ENCODE measurements around the gene APOC1. TPM values are rescaled to one million over a fixed set of nuclear protein-coding genes. Genes with fewer than 3 reads are reported as not detected.

APOC1 gene
- total and polyA plus RNA-seq, 7 donors, result 1.6 to 16.8 (median 8.0) TPM

DNA sequence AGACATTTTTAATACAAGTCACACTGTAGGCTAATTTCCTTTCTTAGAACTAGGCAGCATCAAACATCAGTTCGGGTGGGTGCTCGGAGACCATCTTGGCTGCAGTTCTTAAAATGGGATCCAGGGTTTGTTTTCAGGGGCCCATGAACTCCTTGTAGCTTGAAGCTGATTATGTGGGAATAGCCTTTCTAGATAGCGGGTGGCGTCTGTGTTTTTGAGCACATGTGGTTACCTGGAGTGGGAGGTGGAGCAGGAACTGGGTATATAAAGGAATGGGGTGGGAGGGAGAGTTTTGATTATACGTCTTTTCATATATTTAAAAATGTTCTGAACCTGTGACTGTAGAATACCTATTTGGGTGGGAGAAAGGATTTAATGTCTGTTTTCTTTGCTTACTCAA lies 53.7 kb downstream of the APOC1 start:
- intact Hi-C loops (cut with DNase I), result no loop called here
- WGBS, 3 donors, result 86 to 89% (median 87%) methylated on average over 5 of the region's 5 CpGs
- H3K4me3 ChIP-seq, result no peak overlapping the region
- no peak for ATAC-seq
- no peaks in the 10 kb centered on the region for H3K4me1 ChIP-seq
- no peaks in the 10 kb centered on the region for H3K27me3 ChIP-seq (ENCODE audit: insufficient read depth in 3 of 3, low read length in 2 of 3)
- no peak overlapping the region for H3K27ac ChIP-seq
- H3K9me3 ChIP-seq, result no peaks in the 10 kb centered on the region
- H3K36me3 ChIP-seq (ENCODE audit: insufficient read depth in 1 of 2, low read depth in 1 of 2), result peaks cover 9 to 61% of the 10 kb centered on the region in 2 donors
- TF ChIP-seq, protein P1, sequence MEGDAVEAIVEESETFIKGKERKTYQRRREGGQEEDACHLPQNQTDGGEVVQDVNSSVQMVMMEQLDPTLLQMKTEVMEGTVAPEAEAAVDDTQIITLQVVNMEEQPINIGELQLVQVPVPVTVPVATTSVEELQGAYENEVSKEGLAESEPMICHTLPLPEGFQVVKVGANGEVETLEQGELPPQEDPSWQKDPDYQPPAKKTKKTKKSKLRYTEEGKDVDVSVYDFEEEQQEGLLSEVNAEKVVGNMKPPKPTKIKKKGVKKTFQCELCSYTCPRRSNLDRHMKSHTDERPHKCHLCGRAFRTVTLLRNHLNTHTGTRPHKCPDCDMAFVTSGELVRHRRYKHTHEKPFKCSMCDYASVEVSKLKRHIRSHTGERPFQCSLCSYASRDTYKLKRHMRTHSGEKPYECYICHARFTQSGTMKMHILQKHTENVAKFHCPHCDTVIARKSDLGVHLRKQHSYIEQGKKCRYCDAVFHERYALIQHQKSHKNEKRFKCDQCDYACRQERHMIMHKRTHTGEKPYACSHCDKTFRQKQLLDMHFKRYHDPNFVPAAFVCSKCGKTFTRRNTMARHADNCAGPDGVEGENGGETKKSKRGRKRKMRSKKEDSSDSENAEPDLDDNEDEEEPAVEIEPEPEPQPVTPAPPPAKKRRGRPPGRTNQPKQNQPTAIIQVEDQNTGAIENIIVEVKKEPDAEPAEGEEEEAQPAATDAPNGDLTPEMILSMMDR (IDR thresholded peaks at IDR 0.05), result no peak
- DNase-seq, result no peak

DNA sequence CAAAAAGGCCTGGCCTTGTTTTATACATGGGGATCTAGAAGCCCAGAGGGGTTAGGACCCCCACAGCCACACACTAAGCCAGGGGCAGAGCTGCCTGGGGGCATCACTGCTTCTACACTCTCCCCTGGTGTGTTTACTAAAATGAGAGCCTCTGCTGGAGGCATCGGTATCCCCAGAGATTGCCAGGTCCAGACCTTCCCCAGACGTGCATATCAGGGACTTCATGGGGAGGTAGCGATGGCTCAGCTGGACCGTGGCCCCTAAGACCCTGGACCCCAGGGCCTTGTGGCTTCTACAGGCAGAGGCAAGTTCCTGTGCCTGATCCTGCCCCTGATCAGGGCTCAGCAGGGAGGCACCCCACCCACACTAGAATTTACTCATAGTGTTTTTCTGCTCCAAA lies 54.3 kb downstream of the APOC1 start:
- H3K36me3 ChIP-seq (ENCODE audit: insufficient read depth in 1 of 2, low read depth in 1 of 2), result peaks cover 9 to 63% of the 10 kb centered on the region in 2 donors
- TF ChIP-seq, protein P1 (IDR thresholded peaks at IDR 0.05), result no peak
- 83 to 93% (median 85%) methylated on average over 4 of the region's 4 CpGs for WGBS, 3 donors

More for the DNA sequence above, 54.3 kb downstream of the APOC1 start:
- Histone ChIP-seq H3K4me1 (no peaks in the 10 kb centered on the region), H3K27me3 (ENCODE audit: insufficient read depth in 3 of 3, low read length in 2 of 3) (no peaks in the 10 kb centered on the region), H3K4me3 (no peak overlapping the region), H3K27ac (no peak overlapping the region), H3K9me3 (no peaks in the 10 kb centered on the region)
- intact Hi-C loops (cut with DNase I), result no loop called here
- ATAC-seq (no peak), DNase-seq (no peak)

Other genes starting within 250 kb of the APOC1 start
- gene CEACAM19, start 243.1 kb upstream of the APOC1 start, total RNA-seq, result 10 to 100 TPM in 1 of 4 donors, 1 to 10 TPM in 3; 3.7 to 10.7 (median 7.5) TPM
- gene CEACAM19, start 243.1 kb upstream of the APOC1 start, polyA plus RNA-seq, result 10 to 100 TPM in 1 of 3 donors, 1 to 10 TPM in 2; 3.9 to 14.7 (median 8.6) TPM
- gene CEACAM16, start 215.5 kb upstream of the APOC1 start, total RNA-seq, result not detected
- under 1 TPM in 2 of 3 donors, not detected in 1; 0.03 to 0.08 TPM for gene CEACAM16, start 215.5 kb upstream of the APOC1 start, polyA plus RNA-seq
- 10 to 100 TPM; 13.3 to 36.4 (median 25.3) TPM for gene BCL3, start 165.9 kb upstream of the APOC1 start, total RNA-seq
- 10 to 100 TPM in 1 of 3 donors, 1 to 10 TPM in 2; 5.7 to 13.2 (median 7.8) TPM for gene BCL3, start 165.9 kb upstream of the APOC1 start, polyA plus RNA-seq
- under 1 TPM in 1 of 4 donors, not detected in 3; 0.34 TPM for gene CBLC, start 136.7 kb upstream of the APOC1 start, total RNA-seq
- under 1 TPM in 1 of 3 donors, not detected in 2; 0.08 TPM for gene CBLC, start 136.7 kb upstream of the APOC1 start, polyA plus RNA-seq
- 10 to 100 TPM; 20.0 to 44.9 (median 25.0) TPM for gene BCAM, start 105.5 kb upstream of the APOC1 start, total RNA-seq
- gene BCAM, start 105.5 kb upstream of the APOC1 start, polyA plus RNA-seq, result 10 to 100 TPM; 12.5 to 15.8 (median 15.7) TPM
- gene NECTIN2, start 68.3 kb upstream of the APOC1 start, total RNA-seq, result 10 to 100 TPM; 17.5 to 32.9 (median 24.1) TPM
- gene NECTIN2, start 68.3 kb upstream of the APOC1 start, polyA plus RNA-seq, result 10 to 100 TPM in 2 of 3 donors, 1 to 10 TPM in 1; 9.0 to 18.1 (median 11.2) TPM
- 100 to 1,000 TPM in 1 of 4 donors, 10 to 100 TPM in 3; 42.3 to 111 (median 71.4) TPM for gene TOMM40, start 23.4 kb upstream of the APOC1 start, total RNA-seq
- 100 to 1,000 TPM in 1 of 3 donors, 10 to 100 TPM in 2; 67.6 to 330 (median 69.7) TPM for gene TOMM40, start 23.4 kb upstream of the APOC1 start, polyA plus RNA-seq
- gene APOE, start 8.8 kb upstream of the APOC1 start, total RNA-seq, result 10 to 100 TPM in 3 of 4 donors, 1 to 10 TPM in 1; 7.1 to 19.0 (median 11.9) TPM
- gene APOE, start 8.8 kb upstream of the APOC1 start, polyA plus RNA-seq, result 10 to 100 TPM in 1 of 3 donors, 1 to 10 TPM in 2; 4.9 to 17.8 (median 6.8) TPM
- not detected for gene APOC4, start 27.6 kb downstream of the APOC1 start, total RNA-seq
- not detected for gene APOC4, start 27.6 kb downstream of the APOC1 start, polyA plus RNA-seq
- under 1 TPM in 1 of 4 donors, not detected in 3; 0.98 TPM for gene APOC2, start 31.4 kb downstream of the APOC1 start, total RNA-seq
- not detected for gene APOC2, start 31.4 kb downstream of the APOC1 start, polyA plus RNA-seq
- gene CLPTM1, start 40.8 kb downstream of the APOC1 start, total RNA-seq, result 10 to 100 TPM; 78.4 to 98.7 (median 84.8) TPM
- gene CLPTM1, start 40.8 kb downstream of the APOC1 start, polyA plus RNA-seq, result 100 to 1,000 TPM in 1 of 3 donors, 10 to 100 TPM in 2; 77.7 to 129 (median 98.3) TPM
- gene RELB, start 86.9 kb downstream of the APOC1 start, total RNA-seq, result 10 to 100 TPM in 3 of 4 donors, 1 to 10 TPM in 1; 6.5 to 44.0 (median 13.5) TPM
- 10 to 100 TPM; 10.3 to 14.1 (median 12.1) TPM for gene RELB, start 86.9 kb downstream of the APOC1 start, polyA plus RNA-seq
- gene CLASRP, start 124.4 kb downstream of the APOC1 start, total RNA-seq, result 10 to 100 TPM; 37.4 to 65.9 (median 47.1) TPM
- gene CLASRP, start 124.4 kb downstream of the APOC1 start, polyA plus RNA-seq, result 10 to 100 TPM; 30.8 to 34.5 (median 33.2) TPM
- under 1 TPM in 3 of 4 donors, not detected in 1; 0.34 to 0.73 (median 0.36) TPM for gene ZNF296, start 161.9 kb downstream of the APOC1 start, total RNA-seq
- gene ZNF296, start 161.9 kb downstream of the APOC1 start, polyA plus RNA-seq, result under 1 TPM; 0.22 to 0.62 (median 0.44) TPM
- 10 to 100 TPM; 19.6 to 27.3 (median 24.3) TPM for gene GEMIN7, start 164.7 kb downstream of the APOC1 start, total RNA-seq
- gene GEMIN7, start 164.7 kb downstream of the APOC1 start, polyA plus RNA-seq, result 10 to 100 TPM; 40.9 to 51.1 (median 50.3) TPM
- gene PPP1R37, start 178.6 kb downstream of the APOC1 start, total RNA-seq, result 10 to 100 TPM; 27.0 to 34.6 (median 29.1) TPM
- gene PPP1R37, start 178.6 kb downstream of the APOC1 start, polyA plus RNA-seq, result 10 to 100 TPM; 25.5 to 39.5 (median 36.3) TPM
- gene NKPD1, start 246.4 kb downstream of the APOC1 start, total RNA-seq, result under 1 TPM in 3 of 4 donors, not detected in 1; 0.06 to 0.09 (median 0.08) TPM
- under 1 TPM in 2 of 3 donors, not detected in 1; 0.08 to 0.18 TPM for gene NKPD1, start 246.4 kb downstream of the APOC1 start, polyA plus RNA-seq